ENCODE results near the gene CDK18. TPM values are rescaled to one million over a fixed set of nuclear protein-coding genes. Genes with fewer than 3 reads are reported as not detected.

The CDK18 gene
- total and polyA plus RNA-seq, 2 of the 8 experiments (the other 6 are each of a cell fraction or from before 2014, with no cell fraction given) = 31.2 to 44.0 TPM

- H2BK20ac ChIP-seq (ENCODE audit: low read length) = no peak overlapping the region
- no peak overlapping the region for H3K4me3 ChIP-seq (ENCODE audit: extremely low read depth in 1 of 4, insufficient read depth in 2 of 4, low read depth in 3 of 4, low read length in 4 of 4)
- ChIA-PET CTCF (ENCODE audit: partially characterized antibody) (interaction anchor here (0.6 to 5.4 kb wide), 14 partner anchors 10 to 243 kb away, joined by 3 to 33 read pairs (median 4); no protein-coding TSS in a partner anchor), POLR2A (ENCODE audit: partially characterized antibody) (interaction anchor here (1.0 to 1.5 kb wide), 3 partner anchors 10 to 53 kb away, joined by 3 to 5 read pairs (median 5); partner anchors contain the start of gene ELK4)
- H3K9me3 ChIP-seq (ENCODE audit: insufficient read depth in 2 of 2, low read depth in 1 of 2, low read length in 1 of 2) = no peaks in the 10 kb centered on the region
- H3K4me2 ChIP-seq (ENCODE audit: insufficient read depth in 1 of 2, low read depth in 2 of 2, low read length in 2 of 2) = no peak overlapping the region
- no peak overlapping the region for H4K91ac ChIP-seq (replicated peaks; ENCODE audit: insufficient read length, low read length)
- no peaks in the 10 kb centered on the region for H3K36me3 ChIP-seq (ENCODE audit: control insufficient read depth in 2 of 4, insufficient read depth in 4 of 4, low read length in 3 of 4)
- H3K4me1 ChIP-seq (replicated peaks in 1 of 4; ENCODE audit: control insufficient read depth in 3 of 4, insufficient read depth in 4 of 4, low read length in 3 of 4) = peaks cover 0 to 11% (median 0%) of the 10 kb centered on the region in 4 experiments; a peak in 4 of 7 replicates
- no peak overlapping the region for H3K56ac ChIP-seq (replicated peaks; ENCODE audit: insufficient read length, low read depth, low read length)
- H2BK12ac ChIP-seq (ENCODE audit: low read depth, low read length) = no peak overlapping the region
- no peak overlapping the region for H3K27ac ChIP-seq (ENCODE audit: low read depth, low read length)
- FAIRE-seq = no peak
- H3K14ac ChIP-seq (ENCODE audit: insufficient read length) = no peak overlapping the region
- no peak overlapping the region for H4K8ac ChIP-seq (ENCODE audit: extremely low read depth, insufficient read depth, low read length)
- 84% methylated on average over 9 of the region's 9 CpGs; no CpG with 5 or more reads in 1 of the 2 experiments for WGBS, 2 experiments (ENCODE audit: extremely low coverage in 1 of 2, insufficient coverage in 1 of 2, insufficient read length in 1 of 2, insufficient replicate concordance in 2 of 2, low coverage in 1 of 2, low lambda C conversion rate in 2 of 2, missing lambda C conversion rate in 1 of 2)
- H3K23ac ChIP-seq (ENCODE audit: insufficient read length) = no peak overlapping the region
- H3K27me3 ChIP-seq (replicated peaks in 1 of 4; ENCODE audit: control insufficient read depth in 3 of 4, extremely low read depth in 1 of 4, insufficient read depth in 3 of 4, low read length in 3 of 4) = peaks cover 0 to 8% (median 3%) of the 10 kb centered on the region in 4 experiments; a peak in 4 of 7 replicates
- H3K9ac ChIP-seq (replicated peaks in 1 of 4; ENCODE audit: extremely low read depth in 1 of 4, low read depth in 3 of 4, low read length in 3 of 4) = no peak overlapping the region
- no peak overlapping the region for H2AFZ ChIP-seq (ENCODE audit: low read length)
- no peak overlapping the region for H3K4ac ChIP-seq (replicated peaks; ENCODE audit: insufficient read length, low read depth, low read length)
- no peaks in the 10 kb centered on the region for H3K79me1 ChIP-seq (ENCODE audit: low read depth, low read length)
- no peak overlapping the region for H4K5ac ChIP-seq (ENCODE audit: insufficient read length, low read depth, low read length)
- H2AK5ac ChIP-seq (ENCODE audit: low read depth, low read length) = no peak overlapping the region
- no peaks in the 10 kb centered on the region for H4K20me1 ChIP-seq (replicated peaks in 1 of 2; ENCODE audit: control insufficient read depth in 1 of 2, insufficient read depth in 2 of 2, low read length in 2 of 2)
- no peak for DNase-seq (ENCODE audit: low read depth in 1 of 2, low spot score in 2 of 2)
- H2BK120ac ChIP-seq (replicated peaks; ENCODE audit: low read depth, low read length) = no peak overlapping the region
- no peaks in the 10 kb centered on the region for H3K79me2 ChIP-seq (ENCODE audit: control insufficient read depth in 1 of 2, insufficient read depth in 2 of 2, low read length in 2 of 2)
- 0 out of 2 replicates have a peak, but pooled peaks cover 2% of the 10 kb centered on the region for H3K23me2 ChIP-seq (ENCODE audit: low read depth, low read length)
- no peak overlapping the region for H2BK5ac ChIP-seq (ENCODE audit: low read depth, low read length)
- no peak overlapping the region for H2BK15ac ChIP-seq (ENCODE audit: low read length)
- H3K18ac ChIP-seq (ENCODE audit: extremely low read depth, low read length) = no peak overlapping the region
- TF ChIP-seq SUZ12 (IDR thresholded peaks at IDR 0.05; ENCODE audit: low read length) (no peak), CTCF (IDR thresholded peaks at IDR 0.05; ENCODE audit: control extremely low read depth in 1 of 3, insufficient read depth in 1 of 3, low read depth in 1 of 3, low read length in 3 of 3) (no peak), ATF3 (IDR thresholded peaks at IDR 0.05; ENCODE audit: insufficient read depth, low read depth, low read length) (no peak), POU5F1 (IDR thresholded peaks at IDR 0.05; ENCODE audit: low read depth, low read length) (no peak), KDM4A (IDR thresholded peaks at IDR 0.05; ENCODE audit: low read depth, low read length, severe bottlenecking) (no peak), HDAC2 (IDR thresholded peaks at IDR 0.05; ENCODE audit: borderline replicate concordance in 1 of 2, low read depth in 2 of 2, low read length in 2 of 2) (no peak), KDM5A (IDR thresholded peaks at IDR 0.05; ENCODE audit: low read length) (no peak), CHD1 (IDR thresholded peaks at IDR 0.05; ENCODE audit: low read depth, low read length) (no peak)
These were observed 74.5 kb downstream of the CDK18 start for GRCh38 chr1:205578780-205579571.
